K562 (cell line): Measurements from ENCODE around the gene TMEM178A. TPM values are rescaled to one million over a fixed set of nuclear protein-coding genes. Genes with fewer than 3 reads are reported as not detected.

Experiments used
- ATAC-seq: fragments of 200-7000 bp; cut with Tn5 transposase; 3 replicates; pipeline ENCODE4 v1.9.1; 2020; ENCODE audit warnings: moderate library complexity
- BruUV-seq: library from RNA; stranded (reverse); fragments of 400-500 nt; replicated peaks from 2 replicates; lab custom pipeline; 2021; lab: Mats Ljungman, UMichigan
- CTCF ChIA-PET: fragments of 300-600 bp; formaldehyde crosslinking; extraction: SDS; loops from one replicate; lab custom pipeline; 2021; ENCODE audit warnings: low intra/inter-chr PET ratio; lab: Yijun Ruan, JAX
- POLR2A ChIA-PET: fragments of 300-600, 350-650 bp; sonication (Branson Sonifier 250); formaldehyde crosslinking; extraction: SDS; loops from one replicate; lab custom pipeline; 2021; ENCODE audit warnings: antibody characterized with exemption, inconsistent platforms; lab: Yijun Ruan, JAX
- DNase-seq, 4 experiments: peaks; one replicate each; pipeline versions ENCODE4 v3.0.0 to v3.0.0-alpha.2; 2011 to 2018; ENCODE audit warnings: low spot score in 3 of 4, mixed read lengths in 3 of 4; ENCODE audit errors: extremely low read depth in 1 of 4
- FAIRE-seq: peaks from 2 replicates; lab custom pipeline; 2011; peaks lifted over from hg19 to GRCh38; lab: Jason Lieb, UNC
- H2AFZ ChIP-seq: 2 replicates; pipeline ENCODE4 v1.6.0; 2011; ENCODE audit warnings: low read depth, low read length, control low read depth, inconsistent platforms
- H3K27ac ChIP-seq: fragments of 200-600 bp; 3 replicates; pipeline ENCODE4 v1.8.0; 2011; ENCODE audit warnings: low read depth, mild to moderate bottlenecking, control low read depth, inconsistent platforms, low read length, moderate library complexity, mixed read lengths; ENCODE audit errors: extremely low read depth
- H3K27me3 ChIP-seq, 2 experiments: fragments of 300-600 bp in 1 of 2; 2 replicates in 1 of 2; 3 replicates in 1 of 2; pipeline versions ENCODE4 v1.6.0 to v1.8.0; 2011; ENCODE audit warnings: inconsistent platforms in 2 of 2, low read length in 2 of 2, mild to moderate bottlenecking in 1 of 2, mixed read lengths in 1 of 2, moderate library complexity in 1 of 2; ENCODE audit not compliant: control insufficient read depth in 2 of 2, insufficient read depth in 2 of 2
- H3K36me3 ChIP-seq: fragments of 300-600 bp; 3 replicates; pipeline ENCODE4 v1.8.0; 2011; ENCODE audit warnings: mild to moderate bottlenecking, low read length, inconsistent platforms; ENCODE audit not compliant: control insufficient read depth, insufficient read depth
- H3K4me1 ChIP-seq, 2 experiments: fragments of 200-600 bp in 1 of 2; replicated peaks in 1 of 2; 2 replicates in 1 of 2; 3 replicates in 1 of 2; pipeline versions ENCODE4 v1.5.1 to v1.8.0; 2011; ENCODE audit warnings: inconsistent platforms in 2 of 2, low read length in 2 of 2, mild to moderate bottlenecking in 1 of 2, mixed read lengths in 1 of 2, moderate library complexity in 1 of 2; ENCODE audit not compliant: control insufficient read depth in 2 of 2, insufficient read depth in 2 of 2
- H3K4me2 ChIP-seq: 2 replicates; pipeline ENCODE4 v1.6.1; 2011; ENCODE audit warnings: low read length, control low read depth, inconsistent platforms, mixed read lengths; ENCODE audit not compliant: insufficient read depth
- H3K4me3 ChIP-seq: fragments of 200-600 bp; sonication (generic), shearing (Covaris generic); 2 replicates; pipeline ENCODE4 v1.5.1; 2016; ENCODE audit warnings: control low read depth, inconsistent platforms
- H3K79me2 ChIP-seq: fragments of 200-600 bp; 3 replicates; pipeline ENCODE4 v1.8.0; 2011; ENCODE audit warnings: low read length, inconsistent platforms; ENCODE audit not compliant: control insufficient read depth, insufficient read depth
- H3K9ac ChIP-seq, 2 experiments: 2 replicates each; pipeline versions ENCODE4 v1.6.0 to v1.6.1; 2011; ENCODE audit warnings: low read depth in 2 of 2, low read length in 2 of 2, control low read depth in 1 of 2, inconsistent platforms in 1 of 2, mild to moderate bottlenecking in 1 of 2, mixed read lengths in 1 of 2; ENCODE audit not compliant: insufficient read depth in 1 of 2
- H3K9me1 ChIP-seq: one replicate; pipeline ENCODE4 v1.6.0; 2011; ENCODE audit warnings: inconsistent platforms, mild to moderate bottlenecking, low read length, moderate library complexity; ENCODE audit not compliant: control insufficient read depth, insufficient read depth
- H3K9me3 ChIP-seq: replicated peaks from 2 replicates; pipeline ENCODE4 v1.5.1; 2011; ENCODE audit warnings: low read depth, low read length, inconsistent platforms; ENCODE audit not compliant: control insufficient read depth, insufficient read depth
- H4K20me1 ChIP-seq: replicated peaks from 2 replicates; pipeline ENCODE4 v1.6.1; 2011; ENCODE audit warnings: low read length, inconsistent platforms, mixed read lengths; ENCODE audit not compliant: control insufficient read depth, insufficient read depth
- ARID1B ChIP-seq: fragments of 450-650 bp; IDR thresholded peaks from 2 replicates; pipeline ENCODE4 v1.6.1; 2016; ENCODE audit warnings: antibody characterized with exemption, mild to moderate bottlenecking, inconsistent platforms
- CBFA2T2 ChIP-seq: fragments of 450-650 bp; conservative IDR thresholded peaks from 2 replicates; pipeline ENCODE4 v1.6.1; 2017; ENCODE audit warnings: mild to moderate bottlenecking
- CBFA2T3 ChIP-seq: fragments of 450-650 bp; IDR thresholded peaks from 2 replicates; pipeline ENCODE4 v1.6.1; 2017
- FOXA3 ChIP-seq, 2 experiments: fragments of 450-650 bp in 1 of 2; sonication (generic) in 1 of 2; formaldehyde crosslinking; IDR thresholded peaks in 1 of 2; conservative IDR thresholded peaks in 1 of 2; 2 replicates each; pipeline versions ENCODE4 v1.4.0 to v1.8.0; 2020 to 2022; ENCODE audit warnings: mild to moderate bottlenecking in 2 of 2, missing genetic modification reagents in 1 of 2
- FOXJ2 ChIP-seq: fragments of 200-800 bp; sonication (Bioruptor generic); IDR thresholded peaks from 2 replicates; pipeline ENCODE4 v1.6.1; 2016; ENCODE audit warnings: missing genetic modification characterization, missing compliant biosample characterization
- GABPB1 ChIP-seq: sonication (generic); formaldehyde crosslinking; IDR thresholded peaks from 2 replicates; pipeline ENCODE4 v1.8.0; 2022; ENCODE audit warnings: mild to moderate bottlenecking, missing genetic modification reagents
- HDAC1 ChIP-seq, 2 experiments: fragments of 450-650 bp; IDR thresholded peaks; 2 replicates each; pipeline ENCODE4 v1.6.1; 2016 to 2017; ENCODE audit warnings: inconsistent platforms in 1 of 2, mild to moderate bottlenecking in 1 of 2, moderate library complexity in 1 of 2
- KDM1A ChIP-seq, 2 experiments: fragments of 450-650 bp; IDR thresholded peaks; 2 replicates each; pipeline ENCODE4 v1.6.1; 2016; ENCODE audit warnings: mild to moderate bottlenecking in 2 of 2
- KLF16 ChIP-seq: IDR thresholded peaks from 2 replicates; pipeline ENCODE4 v1.6.1; 2016; ENCODE audit warnings: antibody characterized with exemption
- NEUROD1 ChIP-seq: fragments of 150-350 bp; IDR thresholded peaks from 2 replicates; pipeline ENCODE4 v1.6.1; 2014; ENCODE audit warnings: borderline replicate concordance, low read length, low read depth; ENCODE audit not compliant: partially characterized antibody
- NFIC ChIP-seq: fragments of 450-650 bp; IDR thresholded peaks from 2 replicates; pipeline ENCODE4 v1.6.1; 2017; ENCODE audit warnings: mild to moderate bottlenecking, inconsistent platforms
- RCOR1 ChIP-seq, 2 experiments: IDR thresholded peaks; 2 replicates each; pipeline ENCODE4 v1.6.1; 2012; ENCODE audit warnings: low read depth in 2 of 2, low read length in 2 of 2, borderline replicate concordance in 1 of 2, improper control_type of control experiment in 1 of 2
- STAT5A ChIP-seq: IDR thresholded peaks from 2 replicates; pipeline ENCODE4 v1.6.1; 2012; ENCODE audit warnings: low read length, inconsistent platforms, borderline replicate concordance
- TAL1 ChIP-seq: fragments of 450-650 bp; IDR thresholded peaks from 2 replicates; pipeline ENCODE4 v1.6.1; 2016; ENCODE audit warnings: mild to moderate bottlenecking
- TCF3 ChIP-seq: sonication (generic); formaldehyde crosslinking; IDR thresholded peaks from 2 replicates; pipeline ENCODE4 v1.4.0; 2020; ENCODE audit warnings: mild to moderate bottlenecking, missing genetic modification reagents
- TEAD4 ChIP-seq, 2 experiments: sonication (generic) in 1 of 2; formaldehyde crosslinking in 1 of 2; IDR thresholded peaks; 2 replicates each; pipeline versions ENCODE4 v1.6.1 to v1.8.0; 2012 to 2022; ENCODE audit warnings: borderline replicate concordance in 1 of 2, inconsistent platforms in 1 of 2, low read length in 1 of 2, mild to moderate bottlenecking in 1 of 2, missing genetic modification reagents in 1 of 2
- TFAM ChIP-seq: fragments of 250-450 bp; sonication (Bioruptor Pico); conservative IDR thresholded peaks from 2 replicates; pipeline ENCODE4 v1.5.0; 2021; ENCODE audit warnings: mild to moderate bottlenecking, moderate library complexity
- ZBTB17 ChIP-seq: fragments of 450-650 bp; formaldehyde crosslinking; IDR thresholded peaks from 2 replicates; pipeline ENCODE4 v1.4.0; 2020; ENCODE audit warnings: mild to moderate bottlenecking
- ZNF134 ChIP-seq: fragments of 250-450 bp; sonication (Bioruptor Pico); conservative IDR thresholded peaks from 2 replicates; pipeline ENCODE4 v1.4.0; 2020
- ZNF212 ChIP-seq: fragments of 450-650 bp; formaldehyde crosslinking; IDR thresholded peaks from 2 replicates; pipeline ENCODE4 v1.4.0; 2020; ENCODE audit warnings: mild to moderate bottlenecking
- WGBS: fragments of 100-300 bp; shearing (Covaris generic); methylation state at CpG from one replicate; pipeline ENCODE4 v1.1.6; 2016; ENCODE audit warnings: low coverage, mixed read lengths; ENCODE audit not compliant: insufficient coverage; ENCODE audit errors: missing lambda C conversion rate; 5-methylcytosine and 5-hydroxymethylcytosine counted together
- in situ Hi-C: fragments of 300-500 bp; cut with MboI; formaldehyde crosslinking; loops from 4 replicates; pipeline ENCODE4 v1.15.0; 2018; ENCODE audit warnings: inconsistent platforms, mixed read lengths
- intact Hi-C: fragments of 100-400 bp; cut with micrococcal nuclease; formaldehyde crosslinking; loops from 2 replicates; pipeline ENCODE4 v1.14.2; 2022
- polyA plus RNA-seq, 8 experiments: library from polyadenylated mRNA; depleted of rRNA in 4 of 8; stranded (reverse) in 5 of 8; unstranded in 3 of 8; fragments of >200 nt; fragmentation: Nextera tagmentation in 2 of 8; fragmentation: Illumina TruSeq in 1 of 8; extraction: Ambion mirVana in 2 of 8; extraction: Trizol in 1 of 8; gene quantifications; 2 replicates each; pipeline versions ENCODE4 v1.2.1 to v1.2.3, GENCODE V29; 2011 to 2014; ENCODE audit warnings: inconsistent platforms in 1 of 8, missing spikeins in 1 of 8
- total RNA-seq, 7 experiments: library from RNA; depleted of rRNA in 6 of 7; stranded (reverse); fragments of >200 nt in 6 of 7; fragmentation: Illumina TruSeq in 2 of 7; extraction: Trizol in 2 of 7; gene quantifications; 2 replicates each; pipeline versions ENCODE4 v1.2.1 to v1.2.3, GENCODE V29; 2011 to 2021; ENCODE audit warnings: low replicate concordance in 1 of 7

TMEM178A gene
- total and polyA plus RNA-seq, 9 of the 15 experiments (the other 6 are each of a cell fraction or from before 2014, with no cell fraction given) = 0.04 to 0.17 TPM; not detected in 7

DNA sequence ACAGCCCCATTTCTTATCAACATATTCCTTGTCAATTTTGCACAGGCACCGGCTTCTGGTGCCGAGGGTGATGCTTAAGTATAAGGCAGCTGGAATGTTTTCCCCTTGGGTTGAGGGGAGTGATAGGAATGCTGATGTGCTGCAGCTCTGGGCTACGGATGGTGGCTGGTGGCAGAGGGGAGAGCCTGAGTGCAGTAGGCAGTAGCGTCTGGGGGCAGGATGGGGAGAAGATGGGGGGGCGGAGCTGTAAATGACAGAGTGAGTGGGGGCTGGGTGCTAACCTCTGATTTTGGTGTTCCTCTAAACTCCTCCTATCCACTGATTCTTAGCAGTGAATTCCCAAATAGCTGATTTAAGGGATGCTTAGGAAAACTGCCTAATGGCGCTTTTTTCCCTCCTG lies 20.7 kb downstream of the TMEM178A start:
- Histone ChIP-seq H3K4me3 (no peak overlapping the region), H3K27me3 (peaks cover 0 to 12% of the 10 kb centered on the region in 2 experiments; a peak in 3 of 5 replicates), H2AFZ (no peak overlapping the region), H4K20me1 (no peaks in the 10 kb centered on the region), H3K4me1 (no peaks in the 10 kb centered on the region; a peak in 1 of 5 replicates)
- TF ChIP-seq ZNF212 = no peak
- no peak for TF ChIP-seq ZNF134 (CRISPR knock-in tag)
- no peak for TF ChIP-seq TFAM
- TF ChIP-seq ZBTB17 (CRISPR knock-in tag) = no peak
- TF ChIP-seq, all 486 proteins: peak for 0
- Histone ChIP-seq H3K9me3 (no peaks in the 10 kb centered on the region), H3K79me2 (no peaks in the 10 kb centered on the region), H3K27ac (no peak overlapping the region), H3K4me2 (no peak overlapping the region), H3K9ac (no peak overlapping the region), H3K9me1 (no peaks in the 10 kb centered on the region), H3K36me3 (no peaks in the 10 kb centered on the region)
- ChIA-PET CTCF (no interaction called here), POLR2A (interaction anchor here (0.7 kb wide), 1 partner anchor 376 kb away, joined by 3 read pairs; no protein-coding TSS in a partner anchor)
- FAIRE-seq (no peak), ATAC-seq (no peak), DNase-seq (no peak)
- WGBS = 2% methylated on average over 6 of the region's 6 CpGs
- BruUV-seq = no TSS peak
- in situ Hi-C loops (no loop called here), intact Hi-C loops (no loop called here)

DNA sequence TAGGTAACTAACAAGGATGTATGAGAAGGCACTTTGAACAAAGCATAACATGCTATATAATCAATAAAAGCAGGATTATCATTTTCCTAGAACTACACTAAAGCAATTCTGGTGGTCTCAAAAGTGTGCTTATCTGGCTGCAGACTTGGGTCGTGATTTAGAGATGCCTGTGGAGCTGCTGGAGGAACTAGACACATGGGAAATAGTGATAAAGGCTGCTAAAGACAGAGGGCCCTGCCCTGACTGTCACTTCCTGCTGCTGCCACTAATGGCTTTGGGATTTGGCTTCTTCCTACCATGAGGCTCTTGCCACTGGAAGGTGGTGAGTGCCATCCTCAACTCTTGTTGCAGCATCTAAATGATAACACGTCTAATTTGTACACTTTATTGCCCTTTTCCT lies 22.5 kb downstream of the TMEM178A start:
- CTCF ChIA-PET = no interaction called here
- H3K9ac ChIP-seq = no peak overlapping the region
- intact Hi-C loops (no loop called here), in situ Hi-C loops (no loop called here)
- no peaks in the 10 kb centered on the region for H3K9me3 ChIP-seq
- H3K9me1 ChIP-seq = no peaks in the 10 kb centered on the region
- FAIRE-seq = no peak
- H3K4me2 ChIP-seq = no peak overlapping the region
- H4K20me1 ChIP-seq = no peaks in the 10 kb centered on the region
- WGBS = 3% methylated on average over 2 of the region's 2 CpGs
- DNase-seq = peak in 2 of 4 experiments; percentile 25 to 27
- no peak overlapping the region for H3K4me3 ChIP-seq
- peak; percentile 63 for ATAC-seq
- no TSS peak for BruUV-seq
- H3K4me1 ChIP-seq = no peaks in the 10 kb centered on the region; a peak in 1 of 5 replicates
- H2AFZ ChIP-seq = no peak overlapping the region
- POLR2A ChIA-PET = interaction anchor here (0.5 to 1.3 kb wide), 2 partner anchors 9 to 53 kb away, joined by 3 to 4 read pairs; no protein-coding TSS in a partner anchor
- H3K79me2 ChIP-seq = no peaks in the 10 kb centered on the region
- no peak overlapping the region for H3K27ac ChIP-seq
- peaks cover 0 to 12% of the 10 kb centered on the region in 2 experiments; a peak in 3 of 5 replicates for H3K27me3 ChIP-seq
- no peaks in the 10 kb centered on the region for H3K36me3 ChIP-seq
- no peak for TF ChIP-seq GABPB1
- TF ChIP-seq NEUROD1 = no peak
- peak; percentile 80 for TF ChIP-seq TEAD4 (IDR thresholded peaks at IDR 0.05; ENCODE audit: low read length)
- no peak for TF ChIP-seq TEAD4 (CRISPR knock-in tag; IDR thresholded peaks at IDR 0.05; ENCODE audit: borderline replicate concordance)
- TF ChIP-seq CBFA2T2 = peak; percentile 71
- TF ChIP-seq TCF3 (CRISPR knock-in tag) = peak; percentile 72
- TF ChIP-seq FOXA3 (CRISPR knock-in tag; conservative IDR thresholded peaks at IDR 0.05 in 1 of 2, IDR thresholded peaks at IDR 0.05 in 1 of 2) = no peak
- 0 out of 4 replicates have a peak, but pooled peaks of 1 of the 2 experiments have one; percentile 52 for TF ChIP-seq HDAC1 (IDR thresholded peaks at IDR 0.05)
- TF ChIP-seq KDM1A (IDR thresholded peaks at IDR 0.05) = peak; percentile 85
- peak; percentile 22 to 88; a peak in 3 of 4 replicates for TF ChIP-seq RCOR1 (IDR thresholded peaks at IDR 0.05; ENCODE audit: borderline replicate concordance in 1 of 2, low read depth in 2 of 2, low read length in 2 of 2)
- TF ChIP-seq CBFA2T3 = peak; percentile 84
- TF ChIP-seq KLF16 = peak; percentile 27; the same call in 1 of the 2 replicates
- no peak for TF ChIP-seq FOXJ2 (tag)
- TF ChIP-seq NFIC = 0 out of 2 replicates have a peak, but pooled peaks have one; percentile 14
- 0 out of 2 replicates have a peak, but pooled peaks have one; percentile 27 for TF ChIP-seq STAT5A
- TF ChIP-seq ARID1B = peak; percentile 58
- TF ChIP-seq TAL1 = peak; percentile 56
